HG02884 (cell line): ENCODE results near the gene PDIK1L.
A peak's percentile ranks its signal among the peaks of the same experiment; 100 is the strongest.
"Not testable (repeated sequence)": the region's sequence is repeated elsewhere in the genome, so short reads cannot be mapped to it uniquely, and the experiment has no call there.

ENCODE experiments used
- ATAC-seq: cut with Tn5 transposase; IDR thresholded peaks from one replicate; pipeline ENCODE4 v1.9.1; 2021; ENCODE audit warnings: mild to moderate bottlenecking, moderate library complexity; ENCODE audit not compliant: unreplicated experiment

The PDIK1L gene

DNA sequence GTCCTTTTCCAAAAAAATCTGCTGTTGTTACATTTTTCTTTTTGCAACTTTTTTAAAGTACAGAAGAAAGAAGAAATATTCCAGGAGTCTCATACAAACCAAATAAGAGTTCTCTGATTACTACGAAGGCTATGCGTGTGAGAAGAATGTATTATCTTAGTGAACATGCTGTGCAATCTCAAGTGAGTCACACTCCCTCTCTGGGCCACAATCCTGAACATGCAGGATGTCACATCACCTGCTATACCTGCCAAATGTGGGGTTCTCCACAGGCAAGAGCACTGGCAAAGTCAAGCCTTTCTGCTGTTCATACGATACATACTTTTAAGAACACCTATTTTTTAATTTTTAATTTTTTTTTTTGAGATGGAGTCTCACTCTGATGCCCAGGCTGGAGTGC, 22.5 kb upstream of the PDIK1L start:
- no peak for ATAC-seq

DNA sequence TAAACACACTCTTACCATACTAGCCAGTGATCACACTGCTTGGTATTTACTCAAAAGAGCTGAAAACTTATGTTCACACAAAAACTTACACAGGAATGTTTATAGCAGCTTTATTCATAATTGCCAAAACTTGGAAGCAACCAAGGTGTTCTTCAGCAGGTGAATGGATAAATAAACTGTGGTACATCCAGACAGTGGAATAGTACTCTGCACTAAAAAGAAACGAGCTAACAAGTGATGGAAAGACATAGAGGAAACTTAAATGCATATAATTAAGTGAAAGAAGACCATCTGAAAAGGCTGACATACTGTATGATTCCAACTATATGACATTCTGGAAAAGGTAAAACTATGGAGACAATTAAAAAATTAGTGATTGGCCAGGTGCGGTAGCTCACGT, 20.7 kb upstream of the PDIK1L start:
- no peak for ATAC-seq

DNA sequence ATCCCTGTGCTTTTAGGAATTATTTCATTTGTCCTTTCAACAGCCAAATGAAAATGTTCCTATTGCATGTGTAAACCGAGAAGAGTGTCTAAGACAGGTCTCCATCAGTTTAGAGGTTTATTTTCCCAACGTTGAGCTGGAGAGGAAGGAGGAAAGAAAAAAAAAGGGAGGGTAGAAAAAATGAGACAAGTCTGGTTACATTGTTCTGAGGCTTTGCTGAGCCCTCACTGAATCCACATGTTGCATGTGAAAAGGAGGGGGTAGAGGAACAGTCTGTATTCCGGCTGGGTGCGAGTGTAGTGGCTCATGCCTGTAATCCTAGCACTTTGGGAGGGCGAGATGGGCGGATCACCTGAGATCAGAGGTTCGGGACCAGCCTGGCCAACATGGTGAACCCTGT, 19.2 kb upstream of the PDIK1L start:
- ATAC-seq, result no peak

DNA sequence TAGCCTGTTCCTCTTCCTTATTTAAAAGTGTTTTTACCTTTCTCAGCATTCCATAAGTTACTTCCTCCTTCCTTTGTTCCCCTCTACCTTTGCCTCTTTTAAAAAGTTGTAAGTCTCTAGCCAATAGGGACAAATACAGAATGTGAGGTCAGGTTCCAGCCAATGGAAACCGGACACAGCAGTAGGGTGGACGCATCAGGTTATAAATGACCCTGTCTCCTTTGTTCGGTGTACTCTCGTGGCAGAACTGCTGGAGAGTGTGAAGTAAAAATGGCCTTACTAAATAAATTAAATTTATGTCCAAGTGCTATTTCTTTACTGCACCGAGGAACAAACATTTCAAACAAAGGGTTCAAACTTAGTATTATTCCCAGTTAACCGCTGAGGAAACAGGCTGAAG, 18.1 kb upstream of the PDIK1L start:
- ATAC-seq, result not testable (repeated sequence)

DNA sequence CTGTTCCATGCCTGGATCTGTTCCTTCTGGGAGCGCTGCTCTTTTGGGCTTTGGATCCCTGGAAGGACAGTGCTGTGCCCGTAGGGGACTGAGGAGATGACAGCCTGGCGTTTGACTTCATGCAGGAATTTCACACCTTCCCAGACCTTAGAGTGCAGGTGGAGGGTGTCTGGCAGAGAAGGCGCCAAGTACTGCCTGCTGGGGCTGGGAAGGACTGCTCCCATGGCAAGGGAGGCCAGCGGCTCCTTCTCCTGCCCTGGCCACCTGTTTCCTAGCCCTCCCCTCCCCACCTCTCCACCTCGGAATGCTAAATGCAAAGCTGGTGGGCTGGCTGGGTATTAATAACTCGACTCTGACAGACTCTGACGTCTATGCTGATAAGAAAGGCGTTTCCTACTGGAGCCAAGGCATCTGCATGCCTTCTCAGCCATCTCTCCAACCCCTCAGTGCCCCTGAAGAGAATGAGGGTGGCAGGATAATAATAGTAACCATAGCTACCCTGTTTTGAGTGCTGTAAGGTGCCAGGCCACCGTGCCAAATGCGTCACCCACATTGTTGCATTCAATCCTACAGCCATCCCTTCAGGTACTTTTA, 17.5 kb upstream of the PDIK1L start:
- ATAC-seq, result no peak

DNA sequence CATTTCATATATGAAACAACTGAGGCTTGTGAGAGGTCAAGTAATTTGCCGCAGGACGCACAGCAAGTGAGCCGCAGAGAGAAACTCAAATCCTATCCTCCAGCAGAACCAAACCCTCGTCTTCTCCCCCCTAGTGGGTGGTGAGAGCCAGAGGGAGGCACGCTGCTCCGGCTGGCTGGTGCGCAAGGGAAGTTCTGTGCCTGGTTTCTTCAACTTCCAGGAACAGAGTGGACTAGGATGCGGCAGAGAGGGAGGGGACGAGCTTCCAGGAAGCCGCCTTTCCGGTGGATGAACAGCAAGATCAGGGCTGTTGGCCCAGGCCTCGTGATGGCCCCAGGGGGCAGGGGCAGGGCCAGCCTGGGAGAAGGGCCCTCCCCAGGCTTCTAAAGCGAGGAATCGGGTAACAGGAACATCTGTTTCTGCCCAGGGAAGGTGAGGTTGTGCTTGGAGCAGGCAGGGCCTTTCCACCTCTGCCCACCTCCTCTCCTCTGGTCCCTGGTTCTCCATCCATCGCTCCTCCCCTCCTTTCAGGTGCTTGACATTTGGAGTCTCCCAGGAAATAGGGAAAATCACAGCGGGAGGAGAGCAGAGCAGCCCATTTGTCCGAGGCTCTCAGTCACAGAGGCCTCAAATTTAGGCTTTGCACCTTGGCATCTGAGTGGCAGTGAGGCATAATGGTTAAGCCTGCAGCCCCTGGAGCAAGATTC, 16.8 kb upstream of the PDIK1L start:
- ATAC-seq, result no peak

DNA sequence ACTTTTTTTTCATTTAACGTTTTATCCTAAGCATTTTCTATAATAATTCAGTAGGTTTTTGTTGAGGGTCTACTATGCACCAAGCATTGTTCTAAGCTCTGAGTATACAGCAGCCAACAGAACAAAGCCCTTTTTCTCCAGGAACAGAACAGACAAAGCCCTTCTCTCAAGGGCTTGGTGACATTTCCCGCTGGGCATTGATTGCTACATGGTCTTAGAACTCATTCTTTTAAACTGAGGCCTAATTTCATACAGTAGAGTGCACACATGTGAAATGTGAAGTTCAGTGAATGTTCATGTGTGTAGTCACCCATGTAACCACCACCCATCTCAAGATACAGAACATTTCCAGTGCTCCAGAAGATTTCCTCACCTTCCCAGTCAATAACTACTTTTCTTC, 15.2 kb upstream of the PDIK1L start:
- no peak for ATAC-seq

DNA sequence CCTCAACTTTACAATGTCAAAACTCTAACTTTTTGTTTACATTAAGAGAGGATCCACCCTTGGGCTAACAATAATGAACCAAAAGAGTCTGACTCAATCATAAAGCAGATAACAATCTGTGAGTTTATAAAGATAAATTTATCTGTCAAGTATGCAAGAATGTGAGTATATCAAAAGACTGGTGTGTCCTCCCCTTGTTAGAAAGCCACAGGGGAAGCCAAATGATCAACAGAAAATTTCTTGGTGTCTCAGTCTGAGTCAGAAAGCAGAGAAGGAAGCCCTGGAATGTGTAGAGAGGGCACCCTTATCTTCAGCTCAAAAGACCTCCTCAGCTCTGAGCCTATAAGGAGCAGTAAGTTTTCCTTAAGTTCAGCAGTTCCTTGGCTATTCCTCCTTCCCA, 13.9 kb upstream of the PDIK1L start:
- no peak for ATAC-seq

DNA sequence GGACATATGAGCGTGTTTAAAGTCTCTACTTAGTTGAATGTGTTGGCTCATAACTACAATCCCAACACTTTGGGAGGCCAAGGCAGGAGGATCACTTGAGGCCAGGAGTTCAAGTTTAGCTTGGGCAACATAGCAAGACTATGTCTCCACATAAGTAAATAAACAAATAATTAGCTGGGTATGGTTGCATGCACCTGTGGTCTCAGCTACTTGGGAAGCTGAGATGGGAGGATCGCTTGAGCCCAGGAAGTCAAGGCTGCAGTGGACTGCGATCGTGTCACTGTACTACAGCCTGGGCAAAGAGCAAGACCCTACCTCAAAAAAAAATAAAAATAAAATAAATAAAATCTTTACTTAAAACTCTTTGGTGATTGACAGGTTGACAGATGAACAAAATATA, 13.0 kb upstream of the PDIK1L start:
- no peak for ATAC-seq

DNA sequence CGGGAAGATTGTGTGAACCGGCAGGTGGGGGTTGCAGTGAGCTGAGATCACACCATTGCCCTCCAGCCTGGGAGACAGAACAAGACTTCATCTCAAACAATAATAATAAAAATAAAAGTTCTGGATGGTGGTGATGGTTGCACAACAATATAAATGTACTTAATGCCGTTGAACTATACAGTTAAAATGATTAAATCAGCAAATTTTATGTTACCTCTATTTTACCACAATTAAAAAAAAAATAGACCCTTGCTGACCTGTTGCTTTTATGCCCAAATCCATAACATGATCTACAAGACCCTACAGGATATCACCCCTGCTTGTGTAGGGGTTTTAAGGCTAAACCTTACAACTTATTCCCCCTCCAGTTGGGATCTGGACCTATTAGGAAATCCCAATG, 11.8 kb upstream of the PDIK1L start:
- ATAC-seq, result no peak

DNA sequence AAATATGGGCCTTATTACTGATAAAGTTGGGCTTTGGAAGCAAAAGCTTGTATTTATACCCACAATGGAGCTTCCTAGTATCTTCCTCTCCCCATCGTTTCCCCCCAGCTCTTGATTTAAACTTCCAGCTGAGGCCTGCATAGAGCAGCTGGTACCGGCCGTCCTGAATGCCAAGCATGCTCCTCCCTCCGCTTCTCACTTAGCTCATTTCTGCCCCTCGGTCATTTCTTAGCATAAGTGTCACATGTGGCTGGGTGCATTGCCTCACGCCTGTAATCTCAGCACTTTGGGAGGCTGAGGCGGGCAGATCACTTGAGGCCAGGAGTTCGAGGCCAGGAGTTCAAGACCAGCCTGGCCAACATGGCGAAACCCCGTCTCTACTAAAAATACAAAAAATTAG, 11.4 kb upstream of the PDIK1L start:
- not testable (repeated sequence) for ATAC-seq

DNA sequence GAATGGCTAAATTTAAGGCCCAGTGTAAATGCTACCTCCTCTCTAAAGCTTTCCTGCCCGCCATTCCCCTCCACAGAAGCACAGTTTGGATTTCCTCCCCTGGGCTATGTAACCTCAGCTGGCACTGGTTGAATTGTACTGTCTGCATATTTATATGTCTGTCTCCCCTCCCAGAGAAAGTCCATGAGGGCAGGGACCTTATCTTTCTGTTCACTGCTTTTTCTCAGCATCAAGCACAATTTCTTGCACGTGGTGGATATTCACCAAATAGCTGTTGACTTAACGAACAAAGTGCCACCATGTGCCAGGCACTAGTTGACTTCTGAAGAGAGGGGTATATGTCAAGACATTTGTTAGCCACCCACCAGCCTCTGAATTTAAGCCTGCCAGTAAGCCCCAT, 9.5 kb upstream of the PDIK1L start:
- ATAC-seq, result no peak

DNA sequence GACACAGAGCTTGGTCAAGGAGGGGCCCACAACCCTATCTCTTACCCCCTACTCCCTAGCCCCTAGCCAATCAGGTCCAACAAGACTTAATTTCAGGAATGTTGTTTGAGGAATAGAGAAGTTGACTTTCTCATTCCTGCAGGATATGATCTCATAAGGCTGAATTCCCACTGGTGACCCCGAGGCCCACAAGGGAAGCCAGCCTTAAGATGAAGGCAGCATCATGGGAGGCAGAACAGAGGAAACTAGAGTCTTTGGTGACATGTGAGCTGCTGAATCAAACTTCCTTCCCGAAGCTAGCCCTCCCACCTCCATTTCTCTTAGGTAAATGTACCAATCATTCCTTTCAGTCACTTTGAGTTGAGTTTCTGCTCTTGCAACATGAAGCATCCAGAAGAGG, 9.1 kb upstream of the PDIK1L start:
- ATAC-seq, result no peak

DNA sequence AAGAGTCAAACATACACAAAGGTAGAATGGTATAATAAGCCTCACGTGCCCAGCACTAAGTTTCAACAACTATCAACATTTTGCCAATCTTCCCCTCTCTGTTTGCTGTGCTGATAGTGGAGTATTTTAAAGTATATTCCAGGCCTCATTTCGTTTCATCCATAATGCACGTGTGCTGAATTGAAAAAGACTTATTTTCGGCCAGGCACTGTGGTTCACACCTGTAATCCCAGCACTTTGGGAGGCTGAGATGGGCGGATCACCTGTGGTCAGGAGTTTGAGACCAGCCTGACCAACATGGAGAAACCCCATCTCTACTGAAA, 6.4 kb upstream of the PDIK1L start:
- ATAC-seq, result not testable (repeated sequence)

DNA sequence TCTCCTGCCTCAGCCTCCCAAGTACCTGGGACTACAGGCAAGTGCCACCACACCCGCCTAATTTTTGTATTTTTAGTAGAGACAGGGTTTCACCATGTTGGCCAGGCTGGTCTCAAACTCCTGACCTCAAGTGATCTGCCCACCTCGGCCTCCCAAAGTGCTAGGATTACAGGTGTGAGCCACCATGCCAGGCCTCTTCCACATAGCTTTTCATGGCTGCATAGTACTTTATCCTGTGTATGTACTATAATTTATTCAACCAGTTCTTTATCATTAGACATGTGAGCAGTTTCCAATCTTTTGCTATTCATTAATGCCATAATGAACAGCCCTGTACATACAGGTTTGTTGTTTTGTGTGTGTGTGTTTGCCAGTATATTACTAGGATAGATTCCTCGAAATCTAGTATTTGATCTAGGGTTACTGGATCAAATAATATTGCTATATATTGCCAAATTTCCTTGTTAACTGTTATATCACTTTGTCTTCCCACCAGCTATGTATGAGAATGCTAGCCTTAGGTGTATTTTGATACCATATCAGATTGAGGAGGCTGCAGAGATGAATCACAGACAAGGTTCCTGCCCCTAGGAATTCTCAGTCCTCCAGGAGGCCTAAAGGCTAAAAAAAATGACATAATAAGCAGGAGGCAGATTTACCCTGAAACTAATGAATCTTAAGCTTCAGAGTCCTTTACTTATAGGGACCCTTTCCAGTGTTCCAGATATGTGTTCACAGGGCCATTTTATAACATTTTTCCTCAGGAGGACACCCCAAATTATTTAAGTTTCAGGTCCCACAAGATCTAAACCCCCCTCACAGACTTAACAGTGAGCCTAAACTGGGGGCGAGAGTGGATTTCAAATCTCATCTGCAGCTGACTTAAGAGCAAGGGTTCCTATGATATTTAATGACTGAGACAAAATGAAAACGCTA, 2.1 kb upstream of the PDIK1L start:
- ATAC-seq, result no peak

DNA sequence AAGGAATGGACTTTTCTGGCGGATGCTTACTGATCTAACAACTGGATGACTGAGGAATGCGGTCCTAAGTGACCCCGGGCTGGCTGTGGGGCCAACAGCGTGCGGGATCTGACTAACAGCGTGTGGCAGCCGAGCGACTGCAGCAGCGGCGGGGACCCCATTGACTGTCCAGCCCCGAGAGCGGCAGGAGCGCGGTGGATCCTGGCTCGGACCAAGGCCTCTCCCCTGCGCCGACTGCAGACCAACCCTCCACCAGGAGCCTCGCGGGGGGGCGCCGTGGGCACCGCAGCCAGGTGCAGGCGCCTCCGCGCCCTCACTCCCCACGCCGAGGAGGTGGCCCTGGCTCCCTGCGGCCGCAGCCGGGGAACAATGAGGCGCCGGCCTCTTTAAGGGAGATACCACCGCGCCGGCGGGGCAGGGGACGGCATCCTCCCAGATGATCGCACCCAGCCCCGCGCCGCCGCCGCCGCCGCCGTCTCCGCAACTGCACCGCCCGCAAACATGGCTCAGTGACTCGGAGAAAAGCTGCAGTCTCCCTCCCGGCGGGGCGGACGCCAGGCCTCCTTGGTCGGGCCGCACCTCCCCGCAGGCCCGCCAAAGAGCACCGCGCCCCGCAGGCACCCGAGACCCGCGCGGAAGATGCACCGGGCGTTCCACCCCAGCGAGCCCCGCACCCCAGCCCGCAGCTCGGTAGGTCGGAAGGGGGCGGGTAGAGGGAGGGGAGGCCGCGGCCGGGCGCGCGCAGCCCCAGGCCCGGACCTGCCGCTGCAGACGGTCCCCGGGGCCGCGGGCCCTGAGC, 694 bp upstream of the PDIK1L start:
- ATAC-seq, result peak; percentile 29

DNA sequence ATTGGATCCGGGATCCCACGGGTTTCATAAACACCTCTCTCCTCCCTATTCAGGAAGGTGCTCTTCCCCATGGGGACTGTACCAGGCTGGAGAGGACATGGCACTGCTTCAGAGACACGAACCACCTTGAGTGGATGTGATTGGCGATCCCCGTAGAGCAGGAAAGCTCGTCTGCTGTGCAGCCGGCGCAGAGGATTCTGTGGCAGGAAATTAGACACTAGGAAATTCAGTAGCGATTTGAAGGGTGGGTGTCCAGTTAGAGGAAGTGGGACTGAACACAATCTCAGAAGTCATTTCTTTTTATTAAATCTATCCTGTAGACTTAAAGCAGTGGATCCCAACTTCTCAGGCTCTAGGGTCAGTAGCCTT, 767 bp downstream of the PDIK1L start:
- peak; percentile 8 for ATAC-seq

DNA sequence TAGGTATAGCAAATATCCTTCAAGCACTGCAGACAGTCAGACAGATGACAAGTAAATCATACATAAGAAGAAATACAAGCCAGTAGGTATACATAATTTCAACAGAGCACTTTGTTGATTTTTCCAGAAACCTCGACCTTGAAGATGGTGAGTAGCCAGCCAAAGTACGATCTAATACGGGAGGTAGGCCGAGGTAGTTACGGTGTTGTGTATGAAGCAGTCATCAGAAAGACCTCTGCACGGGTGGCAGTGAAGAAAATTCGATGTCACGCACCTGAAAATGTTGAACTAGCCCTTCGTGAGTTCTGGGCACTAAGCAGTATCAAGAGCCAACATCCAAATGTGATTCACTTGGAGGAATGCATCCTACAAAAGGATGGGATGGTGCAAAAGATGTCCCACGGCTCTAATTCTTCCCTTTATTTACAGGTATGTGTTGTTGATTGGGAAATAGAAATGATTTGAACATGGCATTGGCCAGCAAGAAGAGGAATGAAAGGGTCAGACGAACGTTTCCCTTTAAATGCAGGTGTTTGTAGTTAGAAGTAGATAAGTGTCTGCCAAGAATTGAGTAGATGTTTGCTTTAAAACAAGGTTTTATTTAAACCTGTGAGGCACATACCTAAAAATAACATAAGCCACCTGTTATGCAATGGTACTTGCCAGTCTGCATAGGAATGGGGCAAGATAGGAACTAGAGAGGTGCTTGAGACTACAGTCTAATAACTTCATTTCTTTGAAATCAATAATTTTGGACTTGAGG, 2.7 kb downstream of the PDIK1L start:
- ATAC-seq, result no peak

DNA sequence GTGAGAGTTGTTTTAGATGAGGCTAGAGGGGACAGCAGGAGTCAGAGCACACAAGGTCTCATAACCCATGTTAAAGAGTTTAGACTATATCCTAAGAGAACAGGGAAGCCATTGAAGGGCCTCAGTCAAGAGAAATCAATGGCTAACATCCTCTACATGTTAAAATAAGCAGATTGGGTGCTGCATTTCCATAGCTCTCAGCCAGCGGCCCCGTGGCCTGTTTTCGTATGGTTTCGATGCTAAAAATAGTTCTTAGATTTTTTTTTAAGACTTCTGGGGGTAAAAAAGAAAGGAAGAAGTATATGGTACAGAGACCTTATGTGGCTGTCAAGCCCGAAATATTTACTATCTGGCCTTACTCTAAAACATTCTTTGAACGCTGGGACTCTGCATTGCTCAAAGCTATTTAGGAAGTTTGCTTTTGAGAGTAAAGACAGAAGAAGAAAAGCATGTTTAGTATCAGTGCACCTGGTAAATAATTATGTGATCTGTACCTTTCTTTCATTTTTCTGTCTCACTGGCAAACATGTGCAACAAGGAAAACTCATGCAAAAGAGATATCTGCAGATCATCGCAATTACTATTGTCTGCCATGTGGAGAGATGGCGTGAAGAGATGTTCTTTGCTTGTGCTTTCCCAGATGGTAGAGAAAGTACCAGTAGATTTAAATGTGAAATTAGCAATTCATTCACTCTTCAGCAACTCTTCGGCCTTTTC, 8.4 kb downstream of the PDIK1L start:
- ATAC-seq, result no peak
